Astrocyte (in vitro differentiated cells and primary cell): ENCODE results near the gene DOK6. TPM values are rescaled to one million over a fixed set of nuclear protein-coding genes. Genes with fewer than 3 reads are reported as not detected.

Experiments
- DNase-seq: peaks from one replicate; pipeline ENCODE4 v3.0.0-alpha.2; 2010; ENCODE audit warnings: low read depth
- FAIRE-seq: peaks from 2 replicates; lab custom pipeline; 2011; peaks lifted over from hg19 to GRCh38; lab: Jason Lieb, UNC
- H2AFZ ChIP-seq: 2 replicates; pipeline ENCODE4 v1.6.0; 2012; ENCODE audit warnings: low read depth, low read length, inconsistent platforms
- H3K27ac ChIP-seq: 2 replicates; pipeline ENCODE4 v1.5.1; 2011; ENCODE audit warnings: low read depth, low read length, inconsistent platforms
- H3K27me3 ChIP-seq: 2 replicates; pipeline ENCODE4 v1.6.0; 2011; ENCODE audit warnings: low read length, inconsistent platforms; ENCODE audit not compliant: insufficient read depth
- H3K36me3 ChIP-seq: 2 replicates; pipeline ENCODE4 v1.5.1; 2011; ENCODE audit warnings: low read length, inconsistent platforms; ENCODE audit not compliant: insufficient read depth
- H3K4me1 ChIP-seq: 2 replicates; pipeline ENCODE4 v1.5.1; 2011; ENCODE audit warnings: low read length, inconsistent platforms; ENCODE audit not compliant: insufficient read depth
- H3K4me2 ChIP-seq: 2 replicates; pipeline ENCODE4 v1.6.0; 2012; ENCODE audit warnings: low read length, inconsistent platforms
- H3K4me3 ChIP-seq: 2 replicates; pipeline ENCODE4 v1.5.1; 2011; ENCODE audit warnings: low read depth, mild to moderate bottlenecking, low read length, inconsistent platforms; ENCODE audit not compliant: insufficient read depth
- H3K79me2 ChIP-seq: 2 replicates; pipeline ENCODE4 v1.6.0; 2012; ENCODE audit warnings: mild to moderate bottlenecking, low read length, inconsistent platforms; ENCODE audit not compliant: insufficient read depth
- H3K9ac ChIP-seq: 2 replicates; pipeline ENCODE4 v1.6.0; 2012; ENCODE audit warnings: mild to moderate bottlenecking, low read length, inconsistent platforms
- H3K9me3 ChIP-seq: 2 replicates; pipeline ENCODE4 v1.5.1; 2012; ENCODE audit warnings: low read depth, mild to moderate bottlenecking, low read length, inconsistent platforms; ENCODE audit not compliant: insufficient read depth
- H4K20me1 ChIP-seq: 2 replicates; pipeline ENCODE4 v1.6.0; 2012; ENCODE audit warnings: low read length, inconsistent platforms; ENCODE audit not compliant: insufficient read depth
- H3K27ac Mint-ChIP-seq: one replicate; pipeline ENCODE4 v1.8.0; 2021; ENCODE audit warnings: mild to moderate bottlenecking, mixed read lengths; ENCODE audit not compliant: unreplicated experiment
- H3K27me3 Mint-ChIP-seq: one replicate; pipeline ENCODE4 v1.8.0; 2021; ENCODE audit warnings: low read depth, mixed read lengths; ENCODE audit not compliant: unreplicated experiment
- H3K36me3 Mint-ChIP-seq: one replicate; pipeline ENCODE4 v1.8.0; 2021; ENCODE audit warnings: low read depth, mixed read lengths; ENCODE audit not compliant: unreplicated experiment
- H3K4me1 Mint-ChIP-seq: one replicate; pipeline ENCODE4 v1.8.0; 2021; ENCODE audit warnings: low read depth, mixed read lengths; ENCODE audit not compliant: unreplicated experiment
- H3K4me3 Mint-ChIP-seq: one replicate; pipeline ENCODE4 v1.8.0; 2021; ENCODE audit warnings: mild to moderate bottlenecking, moderate library complexity, mixed read lengths; ENCODE audit not compliant: unreplicated experiment
- H3K9me3 Mint-ChIP-seq: one replicate; pipeline ENCODE4 v1.8.0; 2021; ENCODE audit warnings: mild to moderate bottlenecking, mixed read lengths; ENCODE audit not compliant: unreplicated experiment
- CTCF ChIP-seq: IDR thresholded peaks from 2 replicates; pipeline ENCODE4 v1.5.1; 2011; ENCODE audit warnings: low read depth, mild to moderate bottlenecking, inconsistent platforms, low read length, moderate library complexity; ENCODE audit not compliant: insufficient read depth
- EZH2 ChIP-seq: IDR thresholded peaks from 2 replicates; pipeline ENCODE4 v1.6.1; 2012; ENCODE audit warnings: mild to moderate bottlenecking, low read length, inconsistent platforms; ENCODE audit not compliant: insufficient read depth
- total RNA-seq: library from RNA; stranded (reverse); gene quantifications from 2 replicates; pipeline ENCODE4 v1.2.1, GENCODE V29; 2021

The DOK6 gene
- total RNA-seq, 1 donor from 2014 or later, result 2.9 TPM

GRCh38 chr18:69885355-69885754 is 484.7 kb downstream of the DOK6 start:
- DNase-seq (no peak), FAIRE-seq (no peak)
- no peak overlapping the region for H3K27ac Mint-ChIP-seq
- H3K27ac ChIP-seq, result no peak overlapping the region
- no peaks in the 10 kb centered on the region for H3K79me2 ChIP-seq
- H3K4me2 ChIP-seq, result no peak overlapping the region
- no peaks in the 10 kb centered on the region for H3K36me3 Mint-ChIP-seq
- H3K9me3 Mint-ChIP-seq, result no peaks in the 10 kb centered on the region
- H3K9me3 ChIP-seq, result no peaks in the 10 kb centered on the region
- no peaks in the 10 kb centered on the region for H3K4me1 Mint-ChIP-seq
- no peak overlapping the region for H3K9ac ChIP-seq
- H3K4me3 Mint-ChIP-seq, result no peak overlapping the region
- no peaks in the 10 kb centered on the region for H4K20me1 ChIP-seq
- no peaks in the 10 kb centered on the region for H3K36me3 ChIP-seq
- no peaks in the 10 kb centered on the region for H3K27me3 ChIP-seq
- TF ChIP-seq EZH2 (no peak), CTCF (no peak)
- no peaks in the 10 kb centered on the region for H3K4me1 ChIP-seq
- no peaks in the 10 kb centered on the region for H3K27me3 Mint-ChIP-seq
- H3K4me3 ChIP-seq, result no peak overlapping the region
- H2AFZ ChIP-seq, result no peak overlapping the region

GRCh38 chr18:69885841-69886531 is 485.3 kb downstream of the DOK6 start:
- no peak for FAIRE-seq
- H3K27me3 Mint-ChIP-seq, result no peaks in the 10 kb centered on the region

More at GRCh38 chr18:69885841-69886531, 485.3 kb downstream of the DOK6 start:
- no peaks in the 10 kb centered on the region for H4K20me1 ChIP-seq
- H3K9me3 ChIP-seq, result no peaks in the 10 kb centered on the region
- no peak for DNase-seq
- TF ChIP-seq EZH2 (no peak), CTCF (no peak)
- Mint-ChIP-seq H3K4me1 (no peaks in the 10 kb centered on the region), H3K4me3 (no peak overlapping the region), H3K36me3 (no peaks in the 10 kb centered on the region), H3K27ac (no peak overlapping the region), H3K9me3 (peaks cover under 1% of the 10 kb centered on the region)
- H3K4me1 ChIP-seq, result no peaks in the 10 kb centered on the region
- H3K4me3 ChIP-seq, result no peak overlapping the region
- no peak overlapping the region for H3K4me2 ChIP-seq
- H3K27ac ChIP-seq, result no peak overlapping the region
- no peak overlapping the region for H2AFZ ChIP-seq
- no peaks in the 10 kb centered on the region for H3K79me2 ChIP-seq
- H3K9ac ChIP-seq, result no peak overlapping the region
- H3K27me3 ChIP-seq, result no peaks in the 10 kb centered on the region
- H3K36me3 ChIP-seq, result no peaks in the 10 kb centered on the region
